Breast epithelium (tissue), 4 donors: ENCODE results near the gene SOCS7. TPM values are rescaled to one million over a fixed set of nuclear protein-coding genes. Genes with fewer than 3 reads are reported as not detected.

ENCODE experiments used
- DNase-seq, 2 donors: peaks; one replicate each; pipeline ENCODE4 v3.0.0-alpha.2; 2019; ENCODE audit warnings: low spot score in 2 of 2
- H3K27ac ChIP-seq, 2 donors: fragments of 200-600 bp; sonication (generic) in 1 of 2; one replicate each; pipeline ENCODE4 v1.5.1; 2016 to 2019; ENCODE audit warnings: mild to moderate bottlenecking in 1 of 2
- H3K27me3 ChIP-seq, 2 donors: fragments of 200-600 bp; sonication (generic) in 1 of 2; one replicate each; pipeline versions ENCODE4 v1.5.1 to v1.6.0; 2017 to 2019; ENCODE audit warnings: control low read depth in 1 of 2, mild to moderate bottlenecking in 1 of 2
- H3K36me3 ChIP-seq: fragments of 200-600 bp; one replicate; pipeline ENCODE4 v1.5.1; 2019
- H3K4me1 ChIP-seq, 2 donors: fragments of 200-600 bp; sonication (generic); one replicate each; pipeline ENCODE4 v1.5.1; 2016 to 2019; ENCODE audit warnings: control low read depth in 1 of 2
- H3K4me3 ChIP-seq, 3 donors: fragments of 200-600 bp; sonication (generic); 1 replicate in 2 of 3; 2 replicates in 1 of 3; pipeline ENCODE4 v1.5.1; 2016 to 2019; ENCODE audit warnings: mild to moderate bottlenecking in 3 of 3, moderate library complexity in 2 of 3
- H3K9me3 ChIP-seq, 2 donors: fragments of 200-600 bp; sonication (generic) in 1 of 2; one replicate each; pipeline ENCODE4 v1.5.1; 2016 to 2019; ENCODE audit warnings: control low read depth in 1 of 2
- POLR2A ChIP-seq: fragments of 450-650 bp; IDR thresholded peaks from one replicate; pipeline ENCODE4 v1.6.1; 2016; ENCODE audit warnings: antibody characterized with exemption, mild to moderate bottlenecking, moderate library complexity
- POLR2AphosphoS5 ChIP-seq, 3 donors: sonication (generic); formaldehyde crosslinking; IDR thresholded peaks; one replicate each; pipeline ENCODE4 v1.6.1; 2017; ENCODE audit warnings: antibody characterized with exemption in 3 of 3
- intact Hi-C: fragments of 100-400 bp; cut with DNase I; formaldehyde crosslinking; loops from one replicate; pipeline ENCODE4 v1.15.1; 2023; ENCODE audit warnings: low total_unique reads
- total RNA-seq, 3 donors: library from RNA; depleted of rRNA; stranded (reverse); fragments of >200 nt; gene quantifications; one replicate each; pipeline ENCODE4 v1.1.0, GENCODE V29; 2016
- TF ChIP-seq, protein P1 (sequence below), 3 donors: fragments of 450-650 bp; IDR thresholded peaks; one replicate each; pipeline ENCODE4 v1.5.1; 2016 to 2017; ENCODE audit warnings: antibody characterized with exemption in 3 of 3, mild to moderate bottlenecking in 3 of 3, moderate library complexity in 3 of 3

Gene SOCS7
- total RNA-seq, 3 donors from 2014 or later = 9.9 to 24.0 (median 14.7) TPM

DNA sequence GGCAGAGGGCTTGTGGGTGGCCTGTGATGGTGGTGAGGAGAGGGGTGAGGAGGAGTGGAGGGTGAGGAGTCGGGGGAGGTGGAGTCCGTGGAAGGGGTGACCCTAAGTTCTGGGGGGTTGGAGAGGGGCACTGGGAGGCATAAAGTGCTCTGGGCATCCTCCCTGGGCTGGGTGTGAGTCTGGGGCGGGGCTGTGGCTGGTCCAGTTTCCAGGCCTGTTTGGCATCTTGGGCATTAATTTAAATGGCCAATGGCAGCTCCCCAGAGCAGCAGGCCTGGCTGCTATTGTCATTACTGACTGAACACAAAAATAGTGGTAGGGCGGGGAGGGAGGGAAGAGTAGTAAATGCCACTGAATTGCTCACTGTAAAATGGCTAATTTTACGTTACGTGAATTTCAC lies 68.9 kb downstream of the SOCS7 start:
- Histone ChIP-seq H3K36me3 (no peaks in the 10 kb centered on the region), H3K27me3 (peaks cover 5 to 26% of the 10 kb centered on the region in 2 donors), H3K27ac (no peak overlapping the region), H3K4me3 (no peak overlapping the region), H3K9me3 (no peaks in the 10 kb centered on the region), H3K4me1 (no peaks in the 10 kb centered on the region)
- no peak for TF ChIP-seq POLR2A
- TF ChIP-seq POLR2AphosphoS5 (IDR thresholded peaks at IDR 0.05) = no peak
- TF ChIP-seq, protein P1, sequence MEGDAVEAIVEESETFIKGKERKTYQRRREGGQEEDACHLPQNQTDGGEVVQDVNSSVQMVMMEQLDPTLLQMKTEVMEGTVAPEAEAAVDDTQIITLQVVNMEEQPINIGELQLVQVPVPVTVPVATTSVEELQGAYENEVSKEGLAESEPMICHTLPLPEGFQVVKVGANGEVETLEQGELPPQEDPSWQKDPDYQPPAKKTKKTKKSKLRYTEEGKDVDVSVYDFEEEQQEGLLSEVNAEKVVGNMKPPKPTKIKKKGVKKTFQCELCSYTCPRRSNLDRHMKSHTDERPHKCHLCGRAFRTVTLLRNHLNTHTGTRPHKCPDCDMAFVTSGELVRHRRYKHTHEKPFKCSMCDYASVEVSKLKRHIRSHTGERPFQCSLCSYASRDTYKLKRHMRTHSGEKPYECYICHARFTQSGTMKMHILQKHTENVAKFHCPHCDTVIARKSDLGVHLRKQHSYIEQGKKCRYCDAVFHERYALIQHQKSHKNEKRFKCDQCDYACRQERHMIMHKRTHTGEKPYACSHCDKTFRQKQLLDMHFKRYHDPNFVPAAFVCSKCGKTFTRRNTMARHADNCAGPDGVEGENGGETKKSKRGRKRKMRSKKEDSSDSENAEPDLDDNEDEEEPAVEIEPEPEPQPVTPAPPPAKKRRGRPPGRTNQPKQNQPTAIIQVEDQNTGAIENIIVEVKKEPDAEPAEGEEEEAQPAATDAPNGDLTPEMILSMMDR (IDR thresholded peaks at IDR 0.05) = no peak
- DNase-seq = no peak
- intact Hi-C loops = loop anchor here (10.0 kb wide), 1 partner anchor 64 kb away; no protein-coding TSS in a partner anchor

DNA sequence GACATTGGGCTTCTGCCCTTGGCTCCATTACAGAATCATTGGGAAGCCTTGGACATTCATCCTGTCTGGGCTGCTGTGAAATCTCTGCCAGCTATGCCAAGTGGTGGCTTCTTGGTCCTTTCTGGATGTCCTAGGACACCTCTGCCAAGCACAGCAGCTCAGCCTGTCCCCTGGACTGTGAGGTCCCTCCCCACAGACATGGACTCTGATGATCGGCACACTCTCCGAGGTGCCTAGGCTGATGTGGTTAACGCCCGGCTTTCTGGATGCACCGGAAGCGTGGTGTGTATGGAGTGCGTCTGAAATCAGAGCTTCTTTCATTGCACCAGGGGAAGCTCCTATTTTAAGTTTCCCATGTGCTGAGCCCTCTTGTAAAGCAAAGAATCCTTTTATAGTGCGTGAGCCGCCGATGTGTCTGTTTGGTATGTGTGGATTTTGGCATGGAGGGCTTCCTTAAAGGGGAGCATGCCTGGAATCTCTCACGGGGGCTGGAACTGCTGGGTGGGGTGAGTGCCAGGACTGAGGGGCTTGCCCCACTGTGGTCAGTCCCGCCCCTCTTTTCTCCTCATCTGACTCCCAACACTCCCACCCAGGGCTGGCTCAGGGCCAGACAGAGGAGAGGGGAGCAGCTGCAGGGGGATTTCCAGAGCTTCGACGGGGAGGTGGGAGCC lies 69.7 kb downstream of the SOCS7 start:
- H3K9me3 ChIP-seq = no peaks in the 10 kb centered on the region
- H3K27me3 ChIP-seq = peaks cover 5 to 26% of the 10 kb centered on the region in 2 donors
- no peak overlapping the region for H3K4me3 ChIP-seq
- TF ChIP-seq POLR2A = no peak
- TF ChIP-seq, protein P1 (IDR thresholded peaks at IDR 0.05) = no peak
- no peak for TF ChIP-seq POLR2AphosphoS5 (IDR thresholded peaks at IDR 0.05)
- intact Hi-C loops = loop anchor here (10.0 kb wide), 1 partner anchor 63 kb away; no protein-coding TSS in a partner anchor
- no peak overlapping the region for H3K27ac ChIP-seq
- H3K36me3 ChIP-seq = no peaks in the 10 kb centered on the region
- no peaks in the 10 kb centered on the region for H3K4me1 ChIP-seq
- DNase-seq = no peak

DNA sequence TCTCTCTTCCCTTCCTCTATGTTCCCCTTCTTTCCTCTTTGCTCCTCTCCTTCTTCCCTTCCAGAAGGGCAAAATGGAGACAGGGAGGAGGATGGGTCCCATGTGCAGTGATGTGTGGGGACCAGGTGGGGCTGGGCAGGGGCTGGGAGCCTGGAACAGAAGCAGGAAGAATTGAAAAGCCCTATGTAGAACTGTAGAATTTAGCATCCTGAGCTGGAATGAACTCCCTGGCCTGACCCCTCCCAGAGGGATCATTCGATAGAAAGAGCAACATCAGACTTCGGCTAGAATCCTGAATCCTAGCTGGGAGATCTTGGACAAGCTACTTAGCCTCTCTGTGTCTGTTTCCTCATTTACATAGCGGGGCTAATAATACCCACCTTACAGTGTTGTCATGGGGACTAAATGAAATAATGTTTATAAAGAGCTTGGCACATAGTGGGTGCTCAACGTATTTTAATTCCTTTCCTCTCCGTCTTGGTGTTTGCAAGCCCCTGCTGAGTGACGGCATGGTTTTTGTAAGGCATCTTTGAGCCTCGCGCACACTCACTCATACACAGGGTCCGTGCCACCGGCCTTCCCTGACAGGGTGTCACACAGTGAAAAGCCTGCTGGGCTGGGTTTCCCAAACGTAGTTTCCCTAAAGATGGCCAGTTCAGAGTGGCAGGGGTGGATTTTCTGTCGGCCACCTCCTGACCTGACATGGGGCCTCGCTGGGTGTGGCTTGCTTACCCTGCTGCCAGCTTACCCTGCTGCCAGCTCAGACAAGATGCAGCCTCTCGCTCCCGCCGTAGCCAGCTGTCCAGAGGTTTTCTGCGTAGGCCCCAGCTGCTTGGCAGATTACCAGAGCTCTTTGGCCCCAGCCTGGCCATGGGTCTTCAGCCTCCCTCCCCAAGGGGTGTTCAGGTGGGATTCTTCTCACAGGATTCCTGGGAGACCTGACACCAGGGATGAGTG lies 70.5 kb downstream of the SOCS7 start:
- intact Hi-C loops = loop anchor here (10.0 kb wide), 1 partner anchor 63 kb away; no protein-coding TSS in a partner anchor
- Histone ChIP-seq H3K36me3 (no peaks in the 10 kb centered on the region), H3K4me1 (no peaks in the 10 kb centered on the region), H3K27ac (no peak overlapping the region), H3K27me3 (peaks cover 5 to 26% of the 10 kb centered on the region in 2 donors), H3K4me3 (no peak overlapping the region), H3K9me3 (no peaks in the 10 kb centered on the region)
- TF ChIP-seq POLR2AphosphoS5 (IDR thresholded peaks at IDR 0.05) (no peak), POLR2A (no peak)
- TF ChIP-seq, protein P1 (IDR thresholded peaks at IDR 0.05) = no peak
- no peak for DNase-seq

DNA sequence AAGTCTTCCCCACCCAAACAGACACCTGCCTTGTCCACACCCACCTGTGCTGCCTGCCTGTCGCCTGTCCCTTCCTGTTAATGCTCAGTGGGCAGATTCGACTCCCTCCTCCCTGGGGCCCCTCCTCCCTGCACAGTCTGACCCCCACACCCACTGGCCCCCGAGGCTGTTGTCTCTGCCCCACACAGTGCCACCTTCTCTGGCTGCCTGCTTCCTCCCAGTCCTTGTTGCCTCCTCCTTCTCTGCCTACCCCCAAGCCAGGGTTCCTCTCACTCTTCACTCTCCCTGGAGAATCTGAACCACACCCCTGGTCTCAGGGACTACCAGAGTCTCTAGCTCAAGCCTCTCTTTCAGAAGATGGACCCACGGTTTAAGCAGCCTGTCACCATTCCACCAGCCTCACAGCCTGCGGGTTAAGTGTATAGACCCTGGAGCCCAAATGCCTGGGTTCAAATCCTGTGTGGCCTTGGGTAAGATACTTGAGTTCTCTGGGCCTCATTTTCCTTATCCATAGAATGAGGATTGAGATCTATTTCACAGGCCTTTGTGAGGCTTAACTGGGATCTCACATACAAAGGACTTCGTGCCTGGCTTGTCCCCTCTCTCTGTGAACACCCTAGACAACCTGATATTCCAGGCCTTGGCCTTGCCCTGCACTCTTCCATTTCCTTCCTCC lies 72.8 kb downstream of the SOCS7 start:
- Histone ChIP-seq H3K4me3 (no peak overlapping the region), H3K27me3 (peaks cover 5 to 14% of the 10 kb centered on the region in 2 donors), H3K9me3 (no peaks in the 10 kb centered on the region), H3K27ac (peak overlapping the region in 1 of 2 donors; percentile 20), H3K36me3 (no peaks in the 10 kb centered on the region), H3K4me1 (peaks cover 10% of the 10 kb centered on the region in 2 donors)
- no peak for TF ChIP-seq POLR2A
- no peak for TF ChIP-seq POLR2AphosphoS5 (IDR thresholded peaks at IDR 0.05)
- TF ChIP-seq, protein P1 (IDR thresholded peaks at IDR 0.05) = no peak
- intact Hi-C loops = loop anchor here (10.0 kb wide), 1 partner anchor 60 kb away; no protein-coding TSS in a partner anchor
- DNase-seq = no peak
